Panc1 (cell line): ENCODE data around the gene MON1A.

Experiments
- POLR2AphosphoS5 ChIP-seq: IDR thresholded peaks from 2 replicates; pipeline ENCODE4 v1.6.1; 2012; ENCODE audit warnings: mild to moderate bottlenecking, low read depth, low read length, moderate library complexity
- SIN3A ChIP-seq: IDR thresholded peaks from 2 replicates; pipeline ENCODE4 v1.6.1; 2012; ENCODE audit warnings: low read depth, mild to moderate bottlenecking, low read length, moderate library complexity, borderline replicate concordance; ENCODE audit not compliant: insufficient read depth
- TCF7L2 ChIP-seq: IDR thresholded peaks from 2 replicates; pipeline ENCODE4 v1.6.1; 2011; ENCODE audit warnings: mild to moderate bottlenecking, low read depth, low read length, inconsistent platforms
- TF ChIP-seq, protein P1 (sequence below): fragments of 450-650 bp; IDR thresholded peaks from 2 replicates; pipeline ENCODE4 v1.5.1; 2017; ENCODE audit warnings: mild to moderate bottlenecking
- TF ChIP-seq, protein P2 (sequence below), 2 experiments: IDR thresholded peaks; 2 replicates each; pipeline ENCODE4 v1.6.1; 2011 to 2012; ENCODE audit warnings: low read depth in 2 of 2, control low read depth in 1 of 2, low read length in 1 of 2, mild to moderate bottlenecking in 1 of 2, moderate library complexity in 1 of 2; ENCODE audit not compliant: insufficient read depth in 1 of 2

GRCh38 chr3:49877716-49878115, 51.9 kb downstream of the MON1A start:
- TF ChIP-seq, protein P1, sequence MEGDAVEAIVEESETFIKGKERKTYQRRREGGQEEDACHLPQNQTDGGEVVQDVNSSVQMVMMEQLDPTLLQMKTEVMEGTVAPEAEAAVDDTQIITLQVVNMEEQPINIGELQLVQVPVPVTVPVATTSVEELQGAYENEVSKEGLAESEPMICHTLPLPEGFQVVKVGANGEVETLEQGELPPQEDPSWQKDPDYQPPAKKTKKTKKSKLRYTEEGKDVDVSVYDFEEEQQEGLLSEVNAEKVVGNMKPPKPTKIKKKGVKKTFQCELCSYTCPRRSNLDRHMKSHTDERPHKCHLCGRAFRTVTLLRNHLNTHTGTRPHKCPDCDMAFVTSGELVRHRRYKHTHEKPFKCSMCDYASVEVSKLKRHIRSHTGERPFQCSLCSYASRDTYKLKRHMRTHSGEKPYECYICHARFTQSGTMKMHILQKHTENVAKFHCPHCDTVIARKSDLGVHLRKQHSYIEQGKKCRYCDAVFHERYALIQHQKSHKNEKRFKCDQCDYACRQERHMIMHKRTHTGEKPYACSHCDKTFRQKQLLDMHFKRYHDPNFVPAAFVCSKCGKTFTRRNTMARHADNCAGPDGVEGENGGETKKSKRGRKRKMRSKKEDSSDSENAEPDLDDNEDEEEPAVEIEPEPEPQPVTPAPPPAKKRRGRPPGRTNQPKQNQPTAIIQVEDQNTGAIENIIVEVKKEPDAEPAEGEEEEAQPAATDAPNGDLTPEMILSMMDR: no peak
- no peak for TF ChIP-seq SIN3A
- TF ChIP-seq POLR2AphosphoS5: no peak
- no peak for TF ChIP-seq TCF7L2
- TF ChIP-seq, protein P2, sequence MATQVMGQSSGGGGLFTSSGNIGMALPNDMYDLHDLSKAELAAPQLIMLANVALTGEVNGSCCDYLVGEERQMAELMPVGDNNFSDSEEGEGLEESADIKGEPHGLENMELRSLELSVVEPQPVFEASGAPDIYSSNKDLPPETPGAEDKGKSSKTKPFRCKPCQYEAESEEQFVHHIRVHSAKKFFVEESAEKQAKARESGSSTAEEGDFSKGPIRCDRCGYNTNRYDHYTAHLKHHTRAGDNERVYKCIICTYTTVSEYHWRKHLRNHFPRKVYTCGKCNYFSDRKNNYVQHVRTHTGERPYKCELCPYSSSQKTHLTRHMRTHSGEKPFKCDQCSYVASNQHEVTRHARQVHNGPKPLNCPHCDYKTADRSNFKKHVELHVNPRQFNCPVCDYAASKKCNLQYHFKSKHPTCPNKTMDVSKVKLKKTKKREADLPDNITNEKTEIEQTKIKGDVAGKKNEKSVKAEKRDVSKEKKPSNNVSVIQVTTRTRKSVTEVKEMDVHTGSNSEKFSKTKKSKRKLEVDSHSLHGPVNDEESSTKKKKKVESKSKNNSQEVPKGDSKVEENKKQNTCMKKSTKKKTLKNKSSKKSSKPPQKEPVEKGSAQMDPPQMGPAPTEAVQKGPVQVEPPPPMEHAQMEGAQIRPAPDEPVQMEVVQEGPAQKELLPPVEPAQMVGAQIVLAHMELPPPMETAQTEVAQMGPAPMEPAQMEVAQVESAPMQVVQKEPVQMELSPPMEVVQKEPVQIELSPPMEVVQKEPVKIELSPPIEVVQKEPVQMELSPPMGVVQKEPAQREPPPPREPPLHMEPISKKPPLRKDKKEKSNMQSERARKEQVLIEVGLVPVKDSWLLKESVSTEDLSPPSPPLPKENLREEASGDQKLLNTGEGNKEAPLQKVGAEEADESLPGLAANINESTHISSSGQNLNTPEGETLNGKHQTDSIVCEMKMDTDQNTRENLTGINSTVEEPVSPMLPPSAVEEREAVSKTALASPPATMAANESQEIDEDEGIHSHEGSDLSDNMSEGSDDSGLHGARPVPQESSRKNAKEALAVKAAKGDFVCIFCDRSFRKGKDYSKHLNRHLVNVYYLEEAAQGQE (IDR thresholded peaks at IDR 0.05; ENCODE audit: insufficient read depth in 1 of 2, low read depth in 2 of 2, low read length in 1 of 2): no peak
